Muscle layer of duodenum (tissue), 2 donors: Measurements from ENCODE around the gene EML5.

Experiments used
- H3K27ac ChIP-seq: one replicate; pipeline ENCODE4 v1.7.0; 2013; ENCODE audit warnings: mild to moderate bottlenecking, low read length
- H3K27me3 ChIP-seq: one replicate; pipeline ENCODE4 v1.7.0; 2013; ENCODE audit warnings: low read depth, mild to moderate bottlenecking, control low read depth, low read length
- H3K36me3 ChIP-seq, 2 donors: one replicate each; pipeline ENCODE4 v1.7.0; 2013; ENCODE audit warnings: low read length in 2 of 2, control low read depth in 1 of 2, mild to moderate bottlenecking in 1 of 2; ENCODE audit not compliant: insufficient read depth in 2 of 2, control insufficient read depth in 1 of 2
- H3K4me1 ChIP-seq, 2 donors: one replicate each; pipeline ENCODE4 v1.7.0; 2013; ENCODE audit warnings: low read length in 2 of 2, mild to moderate bottlenecking in 2 of 2, control low read depth in 1 of 2, moderate library complexity in 1 of 2; ENCODE audit not compliant: insufficient read depth in 2 of 2, control insufficient read depth in 1 of 2
- H3K4me3 ChIP-seq, 2 donors: one replicate each; pipeline ENCODE4 v1.7.0; 2013; ENCODE audit warnings: low read length in 2 of 2, low read depth in 1 of 2, mild to moderate bottlenecking in 1 of 2
- H3K9me3 ChIP-seq, 2 donors: one replicate each; pipeline ENCODE4 v1.7.0; 2013; ENCODE audit warnings: low read length in 2 of 2, control low read depth in 1 of 2, mild to moderate bottlenecking in 1 of 2; ENCODE audit not compliant: control insufficient read depth in 1 of 2
- donor health status: healthy.

EML5 gene

GRCh38 chr14:88616697-88617096, 176.1 kb downstream of the EML5 start:
- Histone ChIP-seq H3K36me3 (peaks cover 17 to 24% of the 10 kb centered on the region in 2 donors), H3K4me3 (no peak overlapping the region), H3K4me1 (peaks cover 7% of the 10 kb centered on the region in 2 donors), H3K9me3 (no peaks in the 10 kb centered on the region), H3K27ac (no peak overlapping the region), H3K27me3 (no peaks in the 10 kb centered on the region)

- Histone ChIP-seq H3K36me3 (peaks cover 33 to 47% of the 10 kb centered on the region in 2 donors), H3K27me3 (no peaks in the 10 kb centered on the region), H3K4me1 (peaks cover 7% of the 10 kb centered on the region in 2 donors), H3K27ac (no peak overlapping the region), H3K4me3 (no peak overlapping the region), H3K9me3 (no peaks in the 10 kb centered on the region)
Observed at GRCh38 chr14:88614218-88614907, 178.4 kb downstream of the EML5 start.

GRCh38 chr14:88613552-88614010, 179.2 kb downstream of the EML5 start:
- H3K27me3 ChIP-seq, result no peaks in the 10 kb centered on the region
- H3K36me3 ChIP-seq, result peaks cover 38 to 53% of the 10 kb centered on the region in 2 donors
- H3K27ac ChIP-seq, result no peak overlapping the region
- no peak overlapping the region for H3K4me3 ChIP-seq
- H3K4me1 ChIP-seq, result peaks cover 7% of the 10 kb centered on the region in 2 donors
- no peaks in the 10 kb centered on the region for H3K9me3 ChIP-seq

GRCh38 chr14:88612981-88613380, 179.8 kb downstream of the EML5 start:
- no peaks in the 10 kb centered on the region for H3K9me3 ChIP-seq
- peaks cover 7% of the 10 kb centered on the region in 2 donors for H3K4me1 ChIP-seq
- H3K36me3 ChIP-seq, result peaks cover 43 to 59% of the 10 kb centered on the region in 2 donors
- H3K27me3 ChIP-seq, result no peaks in the 10 kb centered on the region
- no peak overlapping the region for H3K27ac ChIP-seq
- H3K4me3 ChIP-seq, result no peak overlapping the region

- no peak overlapping the region for H3K4me3 ChIP-seq
Observed at GRCh38 chr14:88611878-88612277, 180.9 kb downstream of the EML5 start.

DNA sequence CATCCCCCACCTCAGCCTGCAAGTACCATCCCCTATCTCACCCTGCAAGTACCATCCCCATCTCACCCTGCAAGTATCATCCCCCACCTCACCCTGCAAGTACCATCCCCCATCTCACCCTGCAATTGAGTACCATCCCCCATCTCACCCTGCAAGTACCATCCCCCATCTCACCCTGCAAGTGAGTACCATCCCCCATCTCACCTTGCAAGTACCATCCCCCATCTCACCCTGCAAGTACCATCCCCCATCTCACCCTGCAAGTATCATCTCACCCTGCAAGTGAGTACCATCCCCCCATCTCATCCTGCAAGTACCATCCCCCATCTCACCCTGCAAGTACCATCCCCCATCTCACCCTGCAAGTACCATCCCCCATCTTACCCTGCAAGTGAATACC, 184.9 kb downstream of the EML5 start:
- Histone ChIP-seq H3K4me1 (no peaks in the 10 kb centered on the region), H3K4me3 (no peak overlapping the region), H3K36me3 (peaks cover 67 to 91% of the 10 kb centered on the region in 2 donors), H3K27ac (no peak overlapping the region), H3K27me3 (no peaks in the 10 kb centered on the region), H3K9me3 (no peaks in the 10 kb centered on the region)

More at GRCh38 chr14:88611878-88612277, 180.9 kb downstream of the EML5 start:
- H3K36me3 ChIP-seq, result peaks cover 52 to 70% of the 10 kb centered on the region in 2 donors
- H3K4me1 ChIP-seq, result peaks cover 7% of the 10 kb centered on the region in 2 donors
- no peaks in the 10 kb centered on the region for H3K27me3 ChIP-seq
- no peaks in the 10 kb centered on the region for H3K9me3 ChIP-seq
- H3K27ac ChIP-seq, result no peak overlapping the region

- Histone ChIP-seq H3K27ac (no peak overlapping the region), H3K27me3 (no peaks in the 10 kb centered on the region), H3K9me3 (no peaks in the 10 kb centered on the region), H3K4me1 (no peaks in the 10 kb centered on the region), H3K4me3 (no peak overlapping the region), H3K36me3 (peaks cover 75 to 94% of the 10 kb centered on the region in 2 donors)
Observed at GRCh38 chr14:88605594-88605993, 187.2 kb downstream of the EML5 start.

GRCh38 chr14:88604212-88604611, 188.5 kb downstream of the EML5 start:
- peaks cover 71 to 94% of the 10 kb centered on the region in 2 donors for H3K36me3 ChIP-seq
- no peaks in the 10 kb centered on the region for H3K4me1 ChIP-seq
- no peaks in the 10 kb centered on the region for H3K9me3 ChIP-seq
- H3K27me3 ChIP-seq, result no peaks in the 10 kb centered on the region
- H3K27ac ChIP-seq, result no peak overlapping the region
- H3K4me3 ChIP-seq, result no peak overlapping the region

DNA sequence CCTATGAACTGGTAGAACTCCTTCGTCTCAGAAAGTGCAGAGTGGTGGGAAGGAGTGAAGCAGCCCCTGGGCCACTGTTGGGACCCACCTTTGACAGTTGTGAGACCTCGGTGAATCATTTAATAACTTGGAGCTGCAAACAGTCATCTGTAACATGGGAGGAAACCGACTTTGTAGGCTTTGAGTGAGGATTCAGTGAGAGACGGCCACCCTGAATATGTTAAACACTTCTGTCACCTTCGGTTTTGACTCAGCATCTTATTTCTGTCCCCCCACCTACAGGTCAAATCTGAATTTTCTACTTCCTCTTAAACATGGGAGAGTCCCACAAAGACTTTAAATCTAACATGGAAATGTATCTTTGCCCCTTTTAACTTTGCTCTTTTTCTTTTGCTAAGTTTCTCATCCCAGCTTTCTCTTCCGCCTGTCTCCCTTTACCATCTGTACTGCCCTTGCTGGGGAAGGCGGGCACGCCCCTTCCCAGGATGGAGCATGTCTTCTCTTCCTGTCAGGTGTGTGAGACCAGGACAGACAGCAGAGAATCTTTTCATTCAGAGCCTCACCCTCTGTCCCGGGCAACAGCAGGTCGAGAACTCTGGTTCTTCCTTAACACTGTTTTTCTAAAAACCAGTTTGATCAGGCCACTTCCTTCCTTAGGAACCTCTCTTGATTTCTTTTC, 192.9 kb downstream of the EML5 start:
- Histone ChIP-seq H3K4me3 (no peak overlapping the region), H3K36me3 (peaks cover 73 to 81% of the 10 kb centered on the region in 2 donors), H3K4me1 (no peaks in the 10 kb centered on the region), H3K27me3 (no peaks in the 10 kb centered on the region), H3K27ac (no peak overlapping the region), H3K9me3 (no peaks in the 10 kb centered on the region)

DNA sequence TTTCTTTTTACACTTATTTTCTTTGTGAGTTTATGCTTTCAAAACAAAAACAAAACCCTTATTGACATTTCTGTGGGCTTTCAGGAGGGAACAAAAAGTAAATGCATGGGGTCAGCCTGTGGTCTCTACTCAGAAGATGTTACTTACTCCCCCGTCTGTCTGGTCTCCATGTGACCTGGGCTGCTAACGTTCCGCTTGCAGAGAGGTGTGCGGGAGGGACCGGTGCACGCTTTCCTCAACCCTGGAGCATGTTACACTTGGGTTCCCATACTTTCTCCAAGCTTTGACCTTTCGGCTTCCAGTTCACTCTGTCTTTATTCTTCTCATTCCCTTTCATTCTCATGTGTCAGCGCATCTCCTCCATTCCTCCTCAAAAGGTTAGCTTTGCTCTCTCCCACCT, 193.4 kb downstream of the EML5 start:
- H3K4me3 ChIP-seq, result no peak overlapping the region
- H3K4me1 ChIP-seq, result no peaks in the 10 kb centered on the region
- no peaks in the 10 kb centered on the region for H3K27me3 ChIP-seq
- H3K36me3 ChIP-seq, result peaks cover 75 to 78% of the 10 kb centered on the region in 2 donors
- no peak overlapping the region for H3K27ac ChIP-seq
- no peaks in the 10 kb centered on the region for H3K9me3 ChIP-seq

DNA sequence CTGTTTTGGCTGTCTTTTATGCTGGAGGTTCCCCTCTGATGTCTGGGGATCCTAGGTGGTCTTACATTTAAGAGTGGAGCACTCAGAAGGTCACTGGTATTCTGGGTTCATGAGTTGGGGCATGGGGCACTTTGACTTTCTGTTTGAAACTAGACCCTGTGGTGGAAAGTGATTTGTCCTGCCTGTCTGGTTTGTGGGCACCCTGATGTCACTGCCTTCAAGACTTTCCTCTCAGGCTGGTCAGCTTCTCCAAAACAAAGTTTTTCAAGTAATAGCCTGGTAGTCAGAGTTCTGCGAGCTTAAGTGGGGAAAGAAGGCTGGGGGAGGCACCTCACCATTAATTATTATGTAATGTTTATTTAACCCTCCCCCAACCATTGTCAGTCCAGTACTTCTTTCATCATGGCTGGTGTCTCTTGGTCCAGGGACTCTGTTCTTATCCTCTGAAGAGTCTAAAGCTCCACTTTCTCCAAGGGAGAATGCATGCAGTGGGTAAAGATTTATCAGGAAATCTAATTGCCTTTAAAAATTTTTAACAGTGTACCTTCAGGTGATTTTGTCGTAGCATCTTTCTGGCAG, 194.6 kb downstream of the EML5 start:
- Histone ChIP-seq H3K27ac (no peak overlapping the region), H3K4me3 (no peak overlapping the region), H3K36me3 (peaks cover 72 to 78% of the 10 kb centered on the region in 2 donors), H3K9me3 (no peaks in the 10 kb centered on the region), H3K27me3 (no peaks in the 10 kb centered on the region), H3K4me1 (no peaks in the 10 kb centered on the region)
